DOHH2 (cell line): Measurements from ENCODE around the gene DAPP1.
A peak's percentile ranks its signal among the peaks of the same experiment; 100 is the strongest.

ENCODE experiments used
- H3F3A ChIP-seq: fragments of 200-600 bp; sonication (generic), shearing (Covaris generic); 2 replicates; pipeline ENCODE4 v1.6.0; 2016; ENCODE audit warnings: antibody characterized with exemption, mild to moderate bottlenecking; ENCODE audit not compliant: control insufficient read depth, insufficient read depth
- H3K27ac ChIP-seq: fragments of 200-600 bp; sonication (generic); 2 replicates; pipeline ENCODE4 v1.5.1; 2014; ENCODE audit warnings: low read depth, mild to moderate bottlenecking, low read length, moderate library complexity
- H3K27me3 ChIP-seq: fragments of 200-600 bp; sonication (generic); 2 replicates; pipeline ENCODE4 v1.6.1; 2014; ENCODE audit warnings: mild to moderate bottlenecking, low read length, mixed read lengths; ENCODE audit not compliant: control insufficient read depth
- H3K36me3 ChIP-seq: fragments of 200-600 bp; sonication (generic); 2 replicates; pipeline ENCODE4 v1.6.1; 2014; ENCODE audit warnings: mild to moderate bottlenecking, low read length, moderate library complexity, mixed read lengths; ENCODE audit not compliant: control insufficient read depth
- H3K4me1 ChIP-seq: fragments of 200-600 bp; sonication (generic); 2 replicates; pipeline ENCODE4 v1.6.1; 2014; ENCODE audit warnings: mild to moderate bottlenecking, low read length, mixed read lengths; ENCODE audit not compliant: control insufficient read depth
- H3K4me2 ChIP-seq: fragments of 200-600 bp; sonication (generic); 2 replicates; pipeline ENCODE4 v1.6.0; 2014; ENCODE audit warnings: mild to moderate bottlenecking, low read length, moderate library complexity
- H3K4me3 ChIP-seq: fragments of 200-600 bp; sonication (generic); 2 replicates; pipeline ENCODE4 v1.5.1; 2014; ENCODE audit warnings: mild to moderate bottlenecking, low read length, mixed read lengths
- H3K79me2 ChIP-seq: fragments of 200-600 bp; sonication (generic); 2 replicates; pipeline ENCODE4 v1.6.1; 2014; ENCODE audit warnings: mild to moderate bottlenecking, low read length, mixed read lengths; ENCODE audit not compliant: control insufficient read depth
- H3K9me2 ChIP-seq: fragments of 200-600 bp; sonication (generic); replicated peaks from 2 replicates; pipeline ENCODE4 v1.6.1; 2014; ENCODE audit warnings: mild to moderate bottlenecking, low read length, mixed read lengths; ENCODE audit not compliant: control insufficient read depth
- H3K9me3 ChIP-seq: fragments of 200-600 bp; sonication (generic); 2 replicates; pipeline ENCODE4 v1.6.1; 2014; ENCODE audit warnings: antibody characterized with exemption, low read length, mixed read lengths; ENCODE audit not compliant: control insufficient read depth, insufficient read depth
- H4K20me1 ChIP-seq: fragments of 200-600 bp; sonication (generic); 2 replicates; pipeline ENCODE4 v1.6.0; 2014; ENCODE audit warnings: low read depth, mild to moderate bottlenecking, antibody characterized with exemption, low read length, moderate library complexity; ENCODE audit not compliant: control insufficient read depth, insufficient read depth
- EZH2phosphoT487 ChIP-seq: fragments of 200-600 bp; sonication (generic); IDR thresholded peaks from 2 replicates; pipeline ENCODE4 v1.6.1; 2017; ENCODE audit warnings: borderline replicate concordance, mild to moderate bottlenecking, antibody characterized with exemption, low read length, moderate library complexity, mixed read lengths
- TF ChIP-seq, protein P1 (sequence below): fragments of 200-600 bp; sonication (generic); IDR thresholded peaks from one replicate; pipeline ENCODE4 v1.5.1; 2014; ENCODE audit warnings: antibody characterized with exemption, mild to moderate bottlenecking, low read depth, low read length; ENCODE audit not compliant: poor library complexity, severe bottlenecking

Gene DAPP1

DNA sequence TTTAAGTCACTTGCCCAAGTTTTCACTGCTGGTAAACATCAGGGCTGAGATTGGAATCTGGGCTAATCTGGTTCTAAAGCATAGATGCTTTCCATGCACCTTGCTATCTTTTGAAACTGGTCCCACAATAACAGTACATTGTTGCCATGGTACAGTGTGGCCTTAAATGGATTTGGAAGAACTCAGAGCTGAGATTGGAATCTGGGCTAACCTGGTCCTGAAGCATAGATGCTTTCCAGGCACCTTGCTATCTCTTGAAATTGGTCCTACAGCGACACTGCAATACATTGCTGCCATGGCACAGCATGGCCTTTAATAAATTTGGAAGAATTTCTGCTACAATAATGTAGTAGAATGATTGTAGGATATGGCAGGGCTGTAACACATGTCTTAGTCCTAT lies 28.6 kb downstream of the DAPP1 start:
- H3K9me2 ChIP-seq = no peaks in the 10 kb centered on the region
- H3K4me2 ChIP-seq = peak overlapping the region; percentile 21
- peaks cover 79% of the 10 kb centered on the region for H3K36me3 ChIP-seq
- TF ChIP-seq, protein P1, sequence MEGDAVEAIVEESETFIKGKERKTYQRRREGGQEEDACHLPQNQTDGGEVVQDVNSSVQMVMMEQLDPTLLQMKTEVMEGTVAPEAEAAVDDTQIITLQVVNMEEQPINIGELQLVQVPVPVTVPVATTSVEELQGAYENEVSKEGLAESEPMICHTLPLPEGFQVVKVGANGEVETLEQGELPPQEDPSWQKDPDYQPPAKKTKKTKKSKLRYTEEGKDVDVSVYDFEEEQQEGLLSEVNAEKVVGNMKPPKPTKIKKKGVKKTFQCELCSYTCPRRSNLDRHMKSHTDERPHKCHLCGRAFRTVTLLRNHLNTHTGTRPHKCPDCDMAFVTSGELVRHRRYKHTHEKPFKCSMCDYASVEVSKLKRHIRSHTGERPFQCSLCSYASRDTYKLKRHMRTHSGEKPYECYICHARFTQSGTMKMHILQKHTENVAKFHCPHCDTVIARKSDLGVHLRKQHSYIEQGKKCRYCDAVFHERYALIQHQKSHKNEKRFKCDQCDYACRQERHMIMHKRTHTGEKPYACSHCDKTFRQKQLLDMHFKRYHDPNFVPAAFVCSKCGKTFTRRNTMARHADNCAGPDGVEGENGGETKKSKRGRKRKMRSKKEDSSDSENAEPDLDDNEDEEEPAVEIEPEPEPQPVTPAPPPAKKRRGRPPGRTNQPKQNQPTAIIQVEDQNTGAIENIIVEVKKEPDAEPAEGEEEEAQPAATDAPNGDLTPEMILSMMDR = no peak
- TF ChIP-seq EZH2phosphoT487 = no peak
- H3K27ac ChIP-seq = peak overlapping the region; percentile 72
- H3K9me3 ChIP-seq = no peaks in the 10 kb centered on the region
- no peaks in the 10 kb centered on the region; the same call in 1 of the 2 replicates for H4K20me1 ChIP-seq
- no peaks in the 10 kb centered on the region for H3K27me3 ChIP-seq
- peaks cover 53% of the 10 kb centered on the region for H3K4me1 ChIP-seq
- no peak overlapping the region for H3K4me3 ChIP-seq
- peaks cover 8% of the 10 kb centered on the region for H3F3A ChIP-seq
- H3K79me2 ChIP-seq = no peaks in the 10 kb centered on the region

- H3K4me1 ChIP-seq = peaks cover 55% of the 10 kb centered on the region
- H3K4me3 ChIP-seq = no peak overlapping the region
- no peaks in the 10 kb centered on the region for H3K9me3 ChIP-seq
- H3K27ac ChIP-seq = peak overlapping the region; percentile 72
- H3F3A ChIP-seq = peaks cover 5% of the 10 kb centered on the region; the same call in 1 of the 2 replicates
- no peaks in the 10 kb centered on the region; the same call in 1 of the 2 replicates for H4K20me1 ChIP-seq
- H3K9me2 ChIP-seq = no peaks in the 10 kb centered on the region
- H3K4me2 ChIP-seq = peak overlapping the region; percentile 21
- H3K27me3 ChIP-seq = no peaks in the 10 kb centered on the region
- no peaks in the 10 kb centered on the region for H3K79me2 ChIP-seq
- TF ChIP-seq, protein P1 = no peak
- no peak for TF ChIP-seq EZH2phosphoT487
- peaks cover 73% of the 10 kb centered on the region for H3K36me3 ChIP-seq
Measured at GRCh38 chr4:99845708-99846469, 29.3 kb downstream of the DAPP1 start.

- Histone ChIP-seq H3K4me2 (peak overlapping the region; percentile 61), H3K9me2 (no peaks in the 10 kb centered on the region)
Measured at GRCh38 chr4:99846891-99847290, 30.3 kb downstream of the DAPP1 start.

More at GRCh38 chr4:99846891-99847290, 30.3 kb downstream of the DAPP1 start:
- Histone ChIP-seq H3K4me1 (peaks cover 60% of the 10 kb centered on the region), H3F3A (peaks cover 5% of the 10 kb centered on the region; the same call in 1 of the 2 replicates), H3K9me3 (no peaks in the 10 kb centered on the region), H4K20me1 (no peaks in the 10 kb centered on the region; the same call in 1 of the 2 replicates), H3K36me3 (peaks cover 63% of the 10 kb centered on the region), H3K27ac (peak overlapping the region; percentile 72), H3K79me2 (no peaks in the 10 kb centered on the region), H3K4me3 (peak overlapping the region; percentile 55), H3K27me3 (no peaks in the 10 kb centered on the region)
- TF ChIP-seq, protein P1 = no peak
- TF ChIP-seq EZH2phosphoT487 = no peak
